K562 (cell line): ENCODE results near the gene LGR6. TPM values are rescaled to one million over a fixed set of nuclear protein-coding genes. Genes with fewer than 3 reads are reported as not detected.

Experiments
- ATF1 ChIP-seq, 2 experiments: fragments of 450-650 bp in 1 of 2; IDR thresholded peaks; 2 replicates each; pipeline ENCODE4 v1.6.1; 2016; ENCODE audit warnings: missing compliant biosample characterization in 1 of 2, missing genetic modification characterization in 1 of 2
- CAMTA2 ChIP-seq: fragments of 250-450 bp; sonication (Bioruptor Pico); conservative IDR thresholded peaks from 2 replicates; pipeline ENCODE4 v1.5.1; 2022
- NCOA4 ChIP-seq: fragments of 450-650 bp; IDR thresholded peaks from 2 replicates; pipeline ENCODE4 v1.6.1; 2018; ENCODE audit warnings: mild to moderate bottlenecking; ENCODE audit not compliant: partially characterized antibody
- PKNOX1 ChIP-seq: fragments of 450-650 bp; IDR thresholded peaks from 2 replicates; pipeline ENCODE4 v1.6.1; 2016
- XRCC5 ChIP-seq: fragments of 200-400 bp; formaldehyde crosslinking; IDR thresholded peaks from 2 replicates; pipeline ENCODE4 v1.6.1; 2017; ENCODE audit warnings: low read depth, mild to moderate bottlenecking, low read length
- ZNF23 ChIP-seq: fragments of 250-450 bp; sonication (Bioruptor Pico); IDR thresholded peaks from 2 replicates; pipeline ENCODE4 v1.4.0; 2020; ENCODE audit warnings: mild to moderate bottlenecking
- polyA plus RNA-seq, 8 experiments: library from polyadenylated mRNA; depleted of rRNA in 4 of 8; stranded (reverse) in 5 of 8; unstranded in 3 of 8; fragments of >200 nt; fragmentation: Nextera tagmentation in 2 of 8; fragmentation: Illumina TruSeq in 1 of 8; extraction: Ambion mirVana in 2 of 8; extraction: Trizol in 1 of 8; gene quantifications; 2 replicates each; pipeline versions ENCODE4 v1.2.1 to v1.2.3, GENCODE V29; 2011 to 2014; ENCODE audit warnings: inconsistent platforms in 1 of 8, missing spikeins in 1 of 8
- total RNA-seq, 7 experiments: library from RNA; depleted of rRNA in 6 of 7; stranded (reverse); fragments of >200 nt in 6 of 7; fragmentation: Illumina TruSeq in 2 of 7; extraction: Trizol in 2 of 7; gene quantifications; 2 replicates each; pipeline versions ENCODE4 v1.2.1 to v1.2.3, GENCODE V29; 2011 to 2021; ENCODE audit warnings: low replicate concordance in 1 of 7
- TF ChIP-seq, protein P1 (sequence below): sonication (generic); formaldehyde crosslinking; IDR thresholded peaks from 2 replicates; pipeline ENCODE4 v1.8.0; 2022; ENCODE audit warnings: missing genetic modification reagents, mild to moderate bottlenecking, moderate library complexity, borderline replicate concordance
- TF ChIP-seq, protein P2 (sequence below), 2 experiments: IDR thresholded peaks in 1 of 2; conservative IDR thresholded peaks in 1 of 2; 2 replicates each; pipeline ENCODE4 v1.6.1; 2016; ENCODE audit warnings: low read depth in 2 of 2, mild to moderate bottlenecking in 1 of 2, missing compliant biosample characterization in 1 of 2, missing genetic modification characterization in 1 of 2, moderate library complexity in 1 of 2

Gene LGR6
- total and polyA plus RNA-seq, 9 of the 15 experiments (the other 6 are each of a cell fraction or from before 2014, with no cell fraction given): 0.01 to 0.54 (median 0.17) TPM; not detected in 1

- TF ChIP-seq NCOA4: no peak
- no peak for TF ChIP-seq ZNF23 (CRISPR knock-in tag)
- TF ChIP-seq PKNOX1: peak; percentile 80
- no peak for TF ChIP-seq CAMTA2 (CRISPR knock-in tag)
- no peak for TF ChIP-seq XRCC5
- TF ChIP-seq, protein P1, sequence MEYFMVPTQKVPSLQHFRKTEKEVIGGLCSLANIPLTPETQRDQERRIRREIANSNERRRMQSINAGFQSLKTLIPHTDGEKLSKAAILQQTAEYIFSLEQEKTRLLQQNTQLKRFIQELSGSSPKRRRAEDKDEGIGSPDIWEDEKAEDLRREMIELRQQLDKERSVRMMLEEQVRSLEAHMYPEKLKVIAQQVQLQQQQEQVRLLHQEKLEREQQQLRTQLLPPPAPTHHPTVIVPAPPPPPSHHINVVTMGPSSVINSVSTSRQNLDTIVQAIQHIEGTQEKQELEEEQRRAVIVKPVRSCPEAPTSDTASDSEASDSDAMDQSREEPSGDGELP: no peak
- TF ChIP-seq, protein P2, sequence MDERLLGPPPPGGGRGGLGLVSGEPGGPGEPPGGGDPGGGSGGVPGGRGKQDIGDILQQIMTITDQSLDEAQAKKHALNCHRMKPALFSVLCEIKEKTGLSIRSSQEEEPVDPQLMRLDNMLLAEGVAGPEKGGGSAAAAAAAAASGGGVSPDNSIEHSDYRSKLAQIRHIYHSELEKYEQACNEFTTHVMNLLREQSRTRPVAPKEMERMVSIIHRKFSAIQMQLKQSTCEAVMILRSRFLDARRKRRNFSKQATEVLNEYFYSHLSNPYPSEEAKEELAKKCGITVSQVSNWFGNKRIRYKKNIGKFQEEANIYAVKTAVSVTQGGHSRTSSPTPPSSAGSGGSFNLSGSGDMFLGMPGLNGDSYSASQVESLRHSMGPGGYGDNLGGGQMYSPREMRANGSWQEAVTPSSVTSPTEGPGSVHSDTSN (CRISPR knock-in tag; IDR thresholded peaks at IDR 0.05; ENCODE audit: low read depth): no peak
- TF ChIP-seq, protein P2 (tag; conservative IDR thresholded peaks at IDR 0.05; ENCODE audit: low read depth): 0 out of 2 replicates have a peak, but pooled peaks have one; percentile 13
- TF ChIP-seq ATF1 (CRISPR knock-in tag; IDR thresholded peaks at IDR 0.05): no peak
- no peak for TF ChIP-seq ATF1 (tag; IDR thresholded peaks at IDR 0.05)
Observed at GRCh38 chr1:202319381-202320080, 125.9 kb downstream of the LGR6 start (continued).
